Esophagus squamous epithelium (tissue), 4 donors: Measurements from ENCODE around the gene CDCA7.

Experiments
- CTCF ChIP-seq, 6 experiments: fragments of 450-650 bp in 4 of 6; fragments of 200-600 bp in 2 of 6; sonication (generic) in 2 of 6; IDR thresholded peaks; one replicate each; pipeline ENCODE4 v1.5.1; 2016 to 2019; ENCODE audit warnings: antibody characterized with exemption in 6 of 6, mild to moderate bottlenecking in 4 of 6, moderate library complexity in 4 of 6
- POLR2A ChIP-seq, 4 donors: fragments of 450-650 bp; IDR thresholded peaks; one replicate each; pipeline ENCODE4 v1.6.1; 2017; ENCODE audit warnings: antibody characterized with exemption in 4 of 4, mild to moderate bottlenecking in 4 of 4, moderate library complexity in 3 of 4

GRCh38 chr2:173323371-173323770 lies 31.3 kb upstream of the CDCA7 start:
- TF ChIP-seq CTCF (IDR thresholded peaks at IDR 0.05) (no peak), POLR2A (IDR thresholded peaks at IDR 0.05) (no peak)
